ENCODE results near the gene PTK7. TPM values are rescaled to one million over a fixed set of nuclear protein-coding genes. Genes with fewer than 3 reads are reported as not detected.
A peak's percentile ranks its signal among the peaks of the same experiment; 100 is the strongest.

The PTK7 gene
- total RNA-seq, 1 donor: 1.8 TPM

DNA sequence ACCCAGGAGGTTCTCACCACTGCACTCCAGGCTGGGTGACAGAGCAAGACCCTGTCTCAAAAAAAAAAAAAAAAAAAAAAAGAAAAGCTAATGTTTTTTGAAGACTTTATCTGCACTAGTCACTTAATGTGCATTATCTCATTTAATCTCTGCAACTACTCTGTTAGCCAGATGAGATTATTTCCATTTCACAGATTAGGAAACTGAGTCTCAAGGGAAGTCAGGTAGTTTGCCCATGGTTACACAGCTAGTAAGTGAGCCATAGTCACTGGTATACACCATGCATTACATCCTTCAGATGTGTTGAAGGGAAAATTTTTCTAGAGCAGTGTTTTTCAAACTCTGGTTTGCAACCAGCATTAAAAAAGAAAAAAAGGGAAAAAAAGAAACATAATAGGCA, 87.8 kb downstream of the PTK7 start:
- no peaks in the 10 kb centered on the region for H3K27me3 ChIP-seq (ENCODE audit: insufficient read depth, low read length)
- no peak overlapping the region for H3K4me3 ChIP-seq (ENCODE audit: low read length)
- no peaks in the 10 kb centered on the region for H3K9me3 ChIP-seq (ENCODE audit: low read depth, low read length)
- H3K4me1 ChIP-seq (ENCODE audit: insufficient read depth, low read length): no peaks in the 10 kb centered on the region

DNA sequence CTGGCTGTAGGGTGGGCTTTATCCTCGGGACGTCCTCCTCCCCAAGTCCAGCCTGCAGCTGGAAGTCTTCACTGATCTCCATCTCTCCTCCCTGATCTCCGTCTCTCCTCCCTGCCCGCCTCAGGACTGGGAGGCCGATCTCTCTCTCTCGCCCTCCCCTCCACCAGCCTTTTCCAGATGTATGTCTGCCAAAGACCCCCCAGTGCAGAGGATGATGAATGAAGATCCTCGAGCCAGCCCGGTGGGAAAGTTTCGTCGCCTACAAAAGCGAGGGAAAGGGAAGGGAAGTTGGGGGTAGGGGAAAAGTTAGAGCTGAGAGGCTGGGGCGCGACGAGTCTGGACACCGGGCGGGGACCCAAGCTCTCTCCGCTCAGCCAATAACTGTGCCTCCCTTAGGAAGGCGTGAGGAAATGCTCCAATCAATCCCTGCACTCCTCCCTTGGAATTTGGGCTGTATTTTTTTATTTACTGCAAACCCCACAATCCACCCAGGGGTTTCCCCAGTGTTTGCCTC, 94.4 kb downstream of the PTK7 start:
- Histone ChIP-seq H3K4me3 (ENCODE audit: low read length) (peak overlapping the region; percentile 69), H3K9me3 (ENCODE audit: low read depth, low read length) (no peaks in the 10 kb centered on the region), H3K27me3 (ENCODE audit: insufficient read depth, low read length) (no peaks in the 10 kb centered on the region), H3K4me1 (ENCODE audit: insufficient read depth, low read length) (peaks cover 41% of the 10 kb centered on the region)

DNA sequence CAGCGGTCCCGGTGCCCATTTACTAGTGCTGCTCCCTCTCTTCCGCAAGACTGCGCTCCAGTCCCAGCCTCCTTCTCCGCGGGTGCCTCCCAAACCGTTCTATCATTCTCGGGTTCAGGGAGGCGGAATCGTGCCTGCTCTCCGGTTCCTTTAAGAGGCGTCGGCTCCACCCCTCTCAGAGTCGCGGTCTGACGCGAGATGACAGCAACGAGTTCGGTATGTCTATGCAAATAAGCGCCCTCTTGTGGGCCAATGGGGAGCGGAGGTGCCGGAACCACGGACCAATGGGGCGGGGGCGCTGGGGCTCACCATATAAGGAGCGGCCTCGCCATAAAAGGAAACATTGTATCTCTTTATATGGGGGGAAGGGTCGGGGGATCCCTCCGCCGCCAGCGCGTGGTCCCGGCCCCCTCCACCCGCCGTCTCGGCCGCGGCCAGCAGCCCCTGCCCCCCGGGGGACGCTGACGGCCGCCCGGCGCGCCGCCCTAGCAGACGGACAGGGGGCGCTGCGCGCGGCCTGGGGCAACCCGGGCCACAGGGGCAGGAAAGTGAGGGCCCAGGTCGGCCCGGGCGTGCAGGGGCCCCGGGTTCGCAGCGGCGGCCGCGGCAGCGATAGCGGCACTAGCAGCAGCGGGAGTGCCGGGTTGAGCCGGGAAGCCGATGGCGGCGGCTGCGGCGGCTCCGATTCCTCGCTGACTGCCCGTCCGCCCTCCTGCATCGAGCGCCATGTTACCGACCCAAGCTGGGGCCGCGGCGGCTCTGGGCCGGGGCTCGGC, 95.0 kb downstream of the PTK7 start, which contains the start of gene SRF:
Gene SRF, plus strand, starts transcription at position 339 of the 776 bp plus-strand sequence. Its CDS starts 388 bp downstream, at position 727.
- Histone ChIP-seq H3K4me3 (ENCODE audit: low read length) (peak within 1 kb of the TSS; percentile 69), H3K4me1 (ENCODE audit: insufficient read depth, low read length) (peaks cover 47% of the 10 kb centered on the region), H3K27me3 (ENCODE audit: insufficient read depth, low read length) (no peaks in the 10 kb centered on the region), H3K9me3 (ENCODE audit: low read depth, low read length) (no peaks in the 10 kb centered on the region)

DNA sequence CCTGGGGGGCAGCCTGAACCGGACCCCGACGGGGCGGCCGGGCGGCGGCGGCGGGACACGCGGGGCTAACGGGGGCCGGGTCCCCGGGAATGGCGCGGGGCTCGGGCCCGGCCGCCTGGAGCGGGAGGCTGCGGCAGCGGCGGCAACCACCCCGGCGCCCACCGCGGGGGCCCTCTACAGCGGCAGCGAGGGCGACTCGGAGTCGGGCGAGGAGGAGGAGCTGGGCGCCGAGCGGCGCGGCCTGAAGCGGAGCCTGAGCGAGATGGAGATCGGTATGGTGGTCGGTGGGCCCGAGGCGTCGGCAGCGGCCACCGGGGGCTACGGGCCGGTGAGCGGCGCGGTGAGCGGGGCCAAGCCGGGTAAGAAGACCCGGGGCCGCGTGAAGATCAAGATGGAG, 95.6 kb downstream of the PTK7 start:
- Histone ChIP-seq H3K4me3 (ENCODE audit: low read length) (peak overlapping the region; percentile 69), H3K27me3 (ENCODE audit: insufficient read depth, low read length) (no peaks in the 10 kb centered on the region), H3K4me1 (ENCODE audit: insufficient read depth, low read length) (peaks cover 52% of the 10 kb centered on the region), H3K9me3 (ENCODE audit: low read depth, low read length) (no peaks in the 10 kb centered on the region)

DNA sequence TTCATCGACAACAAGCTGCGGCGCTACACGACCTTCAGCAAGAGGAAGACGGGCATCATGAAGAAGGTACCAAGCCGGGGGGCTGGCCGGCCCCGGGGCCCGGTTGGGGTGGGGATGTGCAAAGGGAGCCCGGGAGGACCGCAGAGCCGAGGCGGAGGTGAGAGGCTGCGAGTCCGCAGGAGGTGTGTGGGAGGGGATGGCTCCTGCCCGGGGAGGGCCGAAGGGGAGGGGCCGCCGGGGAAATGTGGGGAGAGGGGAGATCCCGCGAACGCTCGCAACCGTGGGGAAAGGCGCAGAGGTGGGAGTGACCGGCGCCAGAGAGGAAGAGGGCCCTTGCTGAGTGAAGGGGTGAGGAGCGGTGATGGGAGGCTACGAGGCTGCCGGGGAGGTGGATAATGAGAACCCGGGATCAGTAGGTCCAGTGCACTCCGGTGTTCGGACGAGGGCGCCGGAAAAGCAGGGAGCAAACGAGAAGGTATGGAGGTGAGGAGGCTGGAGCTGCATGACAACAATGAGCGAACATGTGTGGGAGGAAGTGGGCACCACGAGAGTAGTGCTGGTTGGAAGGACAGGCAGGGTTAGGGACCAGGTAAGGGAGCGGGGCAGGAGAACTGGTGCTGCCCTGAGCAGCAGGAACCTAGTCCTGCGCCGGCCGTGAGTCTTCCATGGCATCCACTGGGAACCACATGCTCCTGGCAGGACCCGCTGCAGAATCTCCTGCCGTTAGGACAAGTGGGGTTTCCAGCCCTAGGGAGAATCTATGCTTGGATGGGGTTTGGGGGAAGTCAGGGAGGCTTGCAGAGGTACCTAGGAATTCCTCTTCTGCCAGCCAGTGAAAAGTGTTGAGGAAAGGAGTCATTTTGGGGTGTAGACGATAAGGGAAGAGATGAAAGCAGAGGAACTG, 96.2 kb downstream of the PTK7 start:
- Histone ChIP-seq H3K4me1 (ENCODE audit: insufficient read depth, low read length) (peaks cover 52% of the 10 kb centered on the region), H3K9me3 (ENCODE audit: low read depth, low read length) (no peaks in the 10 kb centered on the region), H3K27me3 (ENCODE audit: insufficient read depth, low read length) (no peaks in the 10 kb centered on the region), H3K4me3 (ENCODE audit: low read length) (peak overlapping the region; percentile 69)

DNA sequence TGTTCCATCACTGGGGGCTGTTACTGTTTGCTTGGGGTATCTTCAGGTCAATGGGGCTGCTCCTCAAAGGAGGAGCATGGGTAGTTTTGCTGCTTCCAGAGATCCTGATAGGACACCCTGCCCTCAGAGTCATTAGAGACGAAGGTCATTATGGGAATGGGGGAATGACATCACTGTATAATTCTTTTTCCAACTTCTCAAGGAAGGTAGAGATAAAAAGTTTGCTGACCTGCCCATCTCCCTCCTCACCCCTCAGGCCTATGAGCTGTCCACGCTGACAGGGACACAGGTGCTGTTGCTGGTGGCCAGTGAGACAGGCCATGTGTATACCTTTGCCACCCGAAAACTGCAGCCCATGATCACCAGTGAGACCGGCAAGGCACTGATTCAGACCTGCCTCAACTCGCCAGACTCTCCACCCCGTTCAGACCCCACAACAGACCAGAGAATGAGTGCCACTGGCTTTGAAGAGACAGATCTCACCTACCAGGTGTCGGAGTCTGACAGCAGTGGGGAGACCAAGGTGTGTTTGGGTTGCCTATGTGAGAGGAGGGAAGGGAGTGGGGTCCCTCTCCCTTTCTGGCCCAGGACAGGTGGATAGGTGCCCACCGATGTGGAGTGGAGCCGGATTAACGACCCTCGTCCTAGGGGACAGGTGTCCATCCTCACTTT, 97.6 kb downstream of the PTK7 start:
- Histone ChIP-seq H3K9me3 (ENCODE audit: low read depth, low read length) (no peaks in the 10 kb centered on the region), H3K4me3 (ENCODE audit: low read length) (peak overlapping the region; percentile 27), H3K27me3 (ENCODE audit: insufficient read depth, low read length) (no peaks in the 10 kb centered on the region), H3K4me1 (ENCODE audit: insufficient read depth, low read length) (peaks cover 52% of the 10 kb centered on the region)

DNA sequence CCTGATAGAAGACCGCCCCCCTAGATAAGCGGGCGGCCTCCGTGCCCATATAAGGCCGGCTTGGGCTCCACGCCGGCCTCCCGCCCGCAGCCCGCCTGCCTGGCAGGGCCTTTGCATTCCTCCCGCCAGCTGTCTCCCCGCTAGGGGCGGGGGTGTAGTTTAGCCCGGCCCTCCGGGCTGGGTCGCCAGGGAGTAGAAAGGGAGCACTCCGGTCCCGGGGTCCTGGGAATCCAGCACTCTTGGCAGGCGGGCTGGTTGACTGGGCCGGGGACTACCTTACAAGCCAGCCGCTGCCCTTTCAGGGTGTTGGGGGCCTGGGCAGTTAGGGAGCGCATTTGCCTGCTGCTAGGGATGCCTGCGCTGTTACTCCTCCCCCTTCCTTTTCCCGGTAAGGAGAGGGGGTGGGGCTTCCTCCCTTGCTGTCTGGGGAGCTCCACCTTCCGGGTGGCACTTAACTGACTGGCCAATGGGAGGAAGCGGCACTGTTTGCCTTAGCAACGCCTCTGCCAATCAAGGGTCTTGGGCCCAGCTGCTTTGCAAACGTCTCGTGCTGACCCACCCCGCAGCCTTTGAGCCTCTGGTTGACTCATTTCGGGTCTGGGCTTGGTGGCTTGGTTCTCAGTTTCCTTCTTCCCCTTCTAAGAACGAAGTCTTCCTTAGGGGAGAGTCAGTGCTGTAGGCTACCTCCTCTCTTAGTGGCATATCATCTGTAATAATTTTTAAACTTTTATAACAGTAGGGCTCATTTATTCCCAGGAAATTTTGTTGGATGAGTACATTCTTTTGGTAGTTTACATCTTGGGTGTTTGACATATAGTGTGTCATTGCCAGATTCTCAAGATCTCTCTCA, 98.4 kb downstream of the PTK7 start:
- Histone ChIP-seq H3K9me3 (ENCODE audit: low read depth, low read length) (no peaks in the 10 kb centered on the region), H3K27me3 (ENCODE audit: insufficient read depth, low read length) (no peaks in the 10 kb centered on the region), H3K4me1 (ENCODE audit: insufficient read depth, low read length) (peaks cover 52% of the 10 kb centered on the region), H3K4me3 (ENCODE audit: low read length) (peak overlapping the region; percentile 27)

DNA sequence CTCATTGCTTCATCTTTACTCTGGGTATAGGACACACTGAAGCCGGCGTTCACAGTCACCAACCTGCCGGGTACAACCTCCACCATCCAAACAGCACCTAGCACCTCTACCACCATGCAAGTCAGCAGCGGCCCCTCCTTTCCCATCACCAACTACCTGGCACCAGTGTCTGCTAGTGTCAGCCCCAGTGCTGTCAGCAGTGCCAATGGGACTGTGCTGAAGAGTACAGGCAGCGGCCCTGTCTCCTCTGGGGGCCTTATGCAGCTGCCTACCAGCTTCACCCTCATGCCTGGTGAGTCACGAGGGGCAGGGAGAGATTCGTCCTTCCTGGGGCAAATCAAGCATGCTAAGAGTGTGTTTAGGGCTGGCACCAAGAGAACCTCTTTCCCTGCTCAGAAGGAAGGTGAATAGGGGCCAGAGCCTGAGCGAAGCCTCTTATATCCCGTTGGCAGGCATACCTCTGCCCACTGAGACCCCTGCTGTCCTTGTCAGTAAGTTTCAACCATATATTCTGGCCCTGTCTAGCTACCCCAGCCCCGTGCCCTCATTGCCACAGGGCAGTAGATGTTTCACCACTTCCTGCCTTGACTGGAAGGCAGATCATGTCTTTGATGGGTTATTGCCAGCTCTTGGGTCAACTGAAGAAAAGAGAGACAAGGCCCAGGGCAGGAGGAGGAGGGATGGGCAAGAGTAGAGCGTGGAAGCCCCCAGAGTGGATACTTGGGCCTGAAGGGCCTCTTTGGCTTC, 99.7 kb downstream of the PTK7 start:
- Histone ChIP-seq H3K4me1 (ENCODE audit: insufficient read depth, low read length) (peaks cover 44% of the 10 kb centered on the region), H3K4me3 (ENCODE audit: low read length) (no peak overlapping the region), H3K9me3 (ENCODE audit: low read depth, low read length) (no peaks in the 10 kb centered on the region), H3K27me3 (ENCODE audit: insufficient read depth, low read length) (no peaks in the 10 kb centered on the region)

DNA sequence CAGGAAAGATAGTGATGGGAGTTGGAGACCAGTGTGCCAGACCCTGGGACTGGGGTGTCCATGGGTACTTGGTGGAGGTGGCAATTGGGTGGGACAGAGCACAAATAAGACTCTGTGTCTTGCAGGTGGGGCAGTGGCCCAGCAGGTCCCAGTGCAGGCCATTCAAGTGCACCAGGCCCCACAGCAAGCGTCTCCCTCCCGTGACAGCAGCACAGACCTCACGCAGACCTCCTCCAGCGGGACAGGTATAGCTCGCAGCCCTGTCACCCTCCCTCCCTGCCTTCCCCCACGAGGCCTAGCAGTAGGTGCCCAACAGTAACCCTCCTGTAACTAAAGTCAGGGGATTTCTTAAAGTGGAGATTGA, 100.3 kb downstream of the PTK7 start:
- peaks cover 50% of the 10 kb centered on the region for H3K4me1 ChIP-seq (ENCODE audit: insufficient read depth, low read length)
- no peaks in the 10 kb centered on the region for H3K9me3 ChIP-seq (ENCODE audit: low read depth, low read length)
- no peaks in the 10 kb centered on the region for H3K27me3 ChIP-seq (ENCODE audit: insufficient read depth, low read length)
- H3K4me3 ChIP-seq (ENCODE audit: low read length): no peak overlapping the region

DNA sequence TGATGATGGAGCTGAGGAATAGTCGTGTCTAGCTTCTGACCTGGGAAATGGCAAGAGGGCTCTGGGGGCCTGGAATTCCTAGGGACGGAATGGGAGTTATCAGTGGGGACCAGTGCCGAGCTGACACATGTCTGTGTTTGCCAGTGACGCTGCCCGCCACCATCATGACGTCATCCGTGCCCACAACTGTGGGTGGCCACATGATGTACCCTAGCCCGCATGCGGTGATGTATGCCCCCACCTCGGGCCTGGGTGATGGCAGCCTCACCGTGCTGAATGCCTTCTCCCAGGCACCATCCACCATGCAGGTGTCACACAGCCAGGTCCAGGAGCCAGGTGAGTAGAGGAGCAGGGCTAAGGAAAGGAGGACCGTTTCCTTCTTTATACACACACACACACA, 102.0 kb downstream of the PTK7 start:
- H3K27me3 ChIP-seq (ENCODE audit: insufficient read depth, low read length): no peaks in the 10 kb centered on the region
- no peak overlapping the region for H3K4me3 ChIP-seq (ENCODE audit: low read length)
- no peaks in the 10 kb centered on the region for H3K9me3 ChIP-seq (ENCODE audit: low read depth, low read length)
- peaks cover 55% of the 10 kb centered on the region for H3K4me1 ChIP-seq (ENCODE audit: insufficient read depth, low read length)

DNA sequence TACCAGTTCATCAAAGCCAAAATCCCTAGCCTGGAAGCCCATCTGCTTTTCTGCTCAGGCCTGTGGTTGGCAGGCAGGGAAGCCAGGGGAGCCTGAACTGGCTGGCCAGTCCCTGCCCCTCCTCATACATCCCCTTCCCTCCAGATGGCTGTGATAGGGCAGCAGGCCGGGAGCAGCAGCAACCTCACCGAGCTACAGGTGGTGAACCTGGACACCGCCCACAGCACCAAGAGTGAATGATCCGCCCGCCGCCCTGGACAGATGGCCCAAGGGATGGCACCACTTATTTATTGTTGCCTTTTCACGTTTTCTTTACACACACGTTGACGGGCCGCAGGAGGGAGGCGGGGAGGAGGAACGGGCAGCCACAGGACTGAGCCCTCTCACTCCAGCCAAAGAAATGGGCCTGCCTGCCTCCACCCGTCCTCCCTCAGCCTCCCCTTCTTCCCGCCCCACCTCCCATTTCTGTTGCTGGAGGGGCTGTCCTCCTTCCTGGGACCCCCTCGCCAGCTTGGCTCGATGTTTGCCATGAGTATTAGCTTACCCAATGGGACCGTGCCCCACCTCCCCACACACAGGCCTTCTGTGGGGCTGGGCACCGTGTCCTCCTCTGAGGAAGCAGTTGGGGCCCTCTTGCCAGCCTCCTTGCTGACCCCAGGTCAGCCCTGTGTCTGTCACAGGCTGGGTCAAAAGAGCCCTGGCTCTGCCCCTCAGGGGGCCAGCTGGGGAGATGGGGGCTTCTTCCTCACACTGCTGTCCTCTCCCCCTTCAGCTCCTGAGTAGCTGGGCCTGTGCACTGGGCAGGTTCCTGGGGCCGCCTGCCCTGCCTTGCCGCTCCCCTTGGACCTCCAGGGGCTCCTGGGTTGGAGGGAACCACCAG, 103.1 kb downstream of the PTK7 start:
- Histone ChIP-seq H3K9me3 (ENCODE audit: low read depth, low read length) (no peaks in the 10 kb centered on the region), H3K27me3 (ENCODE audit: insufficient read depth, low read length) (no peaks in the 10 kb centered on the region), H3K4me1 (ENCODE audit: insufficient read depth, low read length) (peaks cover 51% of the 10 kb centered on the region), H3K4me3 (ENCODE audit: low read length) (no peak overlapping the region)

DNA sequence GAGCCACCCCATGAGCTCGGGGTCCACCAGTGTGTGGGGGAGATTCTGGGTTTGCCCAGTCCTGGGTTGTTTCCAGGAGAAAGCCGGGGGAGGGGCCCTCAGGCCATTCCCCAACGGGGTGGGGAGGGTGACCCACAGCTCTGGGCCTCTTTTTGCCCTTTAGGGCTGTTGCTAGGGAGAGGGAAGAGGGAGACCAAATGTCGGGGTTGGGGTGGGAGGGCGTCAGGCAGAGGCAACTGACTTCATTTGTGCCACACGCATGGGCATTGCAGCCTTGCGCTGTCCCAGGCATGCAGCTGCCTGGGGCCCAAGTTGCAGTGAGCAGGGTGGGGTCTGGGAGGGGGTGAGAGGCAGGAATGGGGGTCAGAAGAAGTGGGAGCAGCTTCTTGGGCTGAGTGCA, 103.9 kb downstream of the PTK7 start:
- no peaks in the 10 kb centered on the region for H3K27me3 ChIP-seq (ENCODE audit: insufficient read depth, low read length)

DNA sequence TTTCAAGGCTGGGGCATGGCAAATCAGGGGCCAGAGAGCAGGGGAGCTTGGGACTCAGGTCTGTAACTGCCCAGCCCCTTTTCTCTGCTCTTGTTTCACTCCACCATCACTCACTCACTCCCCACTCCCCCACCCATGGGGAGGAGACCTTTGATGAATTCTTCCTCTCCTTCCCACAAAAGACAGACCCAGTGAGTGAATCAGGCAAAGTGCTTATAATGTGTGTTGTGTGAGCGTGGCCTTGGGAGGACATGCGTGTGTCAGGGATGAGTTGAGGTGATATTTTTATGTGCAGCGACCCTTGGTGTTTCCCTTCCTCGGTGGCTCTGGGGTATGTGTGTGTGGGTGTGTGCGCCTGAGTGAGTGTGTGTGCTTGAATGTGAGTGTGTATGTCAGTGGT, 104.9 kb downstream of the PTK7 start:
- peaks cover 48% of the 10 kb centered on the region for H3K4me1 ChIP-seq (ENCODE audit: insufficient read depth, low read length)
- H3K9me3 ChIP-seq (ENCODE audit: low read depth, low read length): no peaks in the 10 kb centered on the region
- H3K4me3 ChIP-seq (ENCODE audit: low read length): no peak overlapping the region
- H3K27me3 ChIP-seq (ENCODE audit: insufficient read depth, low read length): no peaks in the 10 kb centered on the region

More for the DNA sequence above, 103.9 kb downstream of the PTK7 start:
- Histone ChIP-seq H3K9me3 (ENCODE audit: low read depth, low read length) (no peaks in the 10 kb centered on the region), H3K4me1 (ENCODE audit: insufficient read depth, low read length) (peaks cover 49% of the 10 kb centered on the region), H3K4me3 (ENCODE audit: low read length) (no peak overlapping the region)

All from mononuclear cell (primary cell).